GM23248 (cell line): ENCODE results near the gene TMEM191C. TPM values are rescaled to one million over a fixed set of nuclear protein-coding genes. Genes with fewer than 3 reads are reported as not detected.

Experiments
- DNase-seq: peaks from one replicate; pipeline ENCODE4 v3.0.0-alpha.2; 2015
- H2AFZ ChIP-seq: fragments of 200-600 bp; sonication (generic); 2 replicates; pipeline ENCODE4 v1.6.1; 2016; ENCODE audit warnings: antibody characterized with exemption
- H3F3A ChIP-seq: fragments of 200-600 bp; sonication (generic); 2 replicates; pipeline ENCODE4 v1.6.1; 2016; ENCODE audit warnings: mild to moderate bottlenecking, antibody characterized with exemption, mixed run types; ENCODE audit not compliant: insufficient read depth
- H3K27ac ChIP-seq: fragments of 200-600 bp; sonication (generic); 2 replicates; pipeline ENCODE4 v1.5.1; 2016; ENCODE audit warnings: mild to moderate bottlenecking
- H3K27me3 ChIP-seq: fragments of 200-600 bp; sonication (generic); replicated peaks from 2 replicates; pipeline ENCODE4 v1.6.1; 2016; ENCODE audit warnings: mild to moderate bottlenecking; ENCODE audit not compliant: insufficient read depth
- H3K36me3 ChIP-seq: fragments of 200-600 bp; sonication (generic); 2 replicates; pipeline ENCODE4 v1.6.1; 2016; ENCODE audit warnings: low read depth, mild to moderate bottlenecking
- H3K4me1 ChIP-seq: fragments of 200-600 bp; sonication (generic); 2 replicates; pipeline ENCODE4 v1.6.1; 2016; ENCODE audit warnings: mild to moderate bottlenecking; ENCODE audit not compliant: insufficient read depth
- H3K4me2 ChIP-seq: fragments of 200-600 bp; sonication (generic); one replicate; pipeline ENCODE4 v1.6.1; 2016; ENCODE audit warnings: mild to moderate bottlenecking; ENCODE audit not compliant: unreplicated experiment
- H3K4me3 ChIP-seq: fragments of 200-600 bp; sonication (generic); 2 replicates; pipeline ENCODE4 v1.5.1; 2016; ENCODE audit warnings: mild to moderate bottlenecking
- H3K79me2 ChIP-seq: fragments of 200-600 bp; sonication (generic); 2 replicates; pipeline ENCODE4 v1.6.1; 2016; ENCODE audit warnings: mild to moderate bottlenecking; ENCODE audit not compliant: insufficient read depth
- H3K9ac ChIP-seq: fragments of 200-600 bp; sonication (generic); 2 replicates; pipeline ENCODE4 v1.6.1; 2016; ENCODE audit warnings: mild to moderate bottlenecking
- H3K9me2 ChIP-seq: fragments of 200-600 bp; sonication (generic); 2 replicates; pipeline ENCODE4 v1.6.1; 2016; ENCODE audit warnings: mixed run types, mild to moderate bottlenecking, moderate library complexity; ENCODE audit not compliant: insufficient read depth
- H3K9me3 ChIP-seq: fragments of 200-600 bp; sonication (generic); one replicate; pipeline ENCODE4 v1.6.1; 2017; ENCODE audit warnings: low read depth
- H4K20me1 ChIP-seq: fragments of 200-600 bp; sonication (generic); 2 replicates; pipeline ENCODE4 v1.6.0; 2016; ENCODE audit not compliant: insufficient read depth
- EZH2 ChIP-seq: fragments of 200-600 bp; sonication (generic); IDR thresholded peaks from 2 replicates; pipeline ENCODE4 v1.6.1; 2018; ENCODE audit warnings: antibody characterized with exemption, mild to moderate bottlenecking; ENCODE audit not compliant: insufficient read depth, poor library complexity, severe bottlenecking
- EZH2phosphoT487 ChIP-seq: fragments of 200-600 bp; sonication (generic); IDR thresholded peaks from 2 replicates; pipeline ENCODE4 v1.6.1; 2018; ENCODE audit warnings: antibody characterized with exemption, moderate library complexity, mild to moderate bottlenecking, low read depth; ENCODE audit not compliant: insufficient read depth
- WGBS, 2 experiments: methylation state at CpG; one replicate each; pipeline ENCODE4 v1.1.6; 2015 to 2017; ENCODE audit warnings: low lambda C conversion rate in 2 of 2, low coverage in 1 of 2; ENCODE audit errors: missing lambda C conversion rate in 2 of 2; 5-methylcytosine and 5-hydroxymethylcytosine counted together
- in situ Hi-C: fragments of 300-500 bp; cut with MboI; formaldehyde crosslinking; loops from 2 replicates; pipeline ENCODE4 v1.15.0; 2020
- polyA plus RNA-seq: library from polyadenylated mRNA; unstranded; fragments of >200 nt; fragmentation: Nextera tagmentation; extraction: Ambion mirVana; gene quantifications from 2 replicates; pipeline ENCODE4 v1.2.1, GENCODE V29; 2016
- total RNA-seq: library from RNA; depleted of rRNA; stranded (reverse); fragments of >200 nt; shearing (Covaris generic); gene quantifications from 2 replicates; pipeline ENCODE4 v1.2.3, GENCODE V29; 2014

The TMEM191C gene
- total and polyA plus RNA-seq, 2 experiments from 2014 or later, result 0.32 to 0.54 TPM

- Histone ChIP-seq H3K79me2 (no peaks in the 10 kb centered on the region), H4K20me1 (no peaks in the 10 kb centered on the region), H3K4me3 (no peak overlapping the region), H3K27ac (no peak overlapping the region), H3K9ac (no peak overlapping the region), H3K36me3 (no peaks in the 10 kb centered on the region), H3K27me3 (no peaks in the 10 kb centered on the region), H3K9me3 (no peaks in the 10 kb centered on the region), H3K4me1 (no peaks in the 10 kb centered on the region), H3K9me2 (no peaks in the 10 kb centered on the region), H3F3A (no peaks in the 10 kb centered on the region), H2AFZ (no peak overlapping the region), H3K4me2 (no peak overlapping the region)
- no peak for TF ChIP-seq EZH2phosphoT487
- no peak for TF ChIP-seq EZH2
- no peak for DNase-seq
- in situ Hi-C loops, result no loop called here
- 95 to 96% methylated on average over 48 to 49 of the region's 49 CpGs for WGBS, 2 experiments
Measured at GRCh38 chr22:21446128-21446826, 20.9 kb upstream of the TMEM191C start.

GRCh38 chr22:21446827-21447690 lies 20.1 kb upstream of the TMEM191C start:
- H3K9me3 ChIP-seq, result no peaks in the 10 kb centered on the region
- H3K79me2 ChIP-seq, result no peaks in the 10 kb centered on the region
- H2AFZ ChIP-seq, result no peak overlapping the region
- no peaks in the 10 kb centered on the region for H3K9me2 ChIP-seq
- no peak overlapping the region for H3K27ac ChIP-seq
- no peak overlapping the region for H3K4me2 ChIP-seq
- no peaks in the 10 kb centered on the region for H3K36me3 ChIP-seq
- H3K4me3 ChIP-seq, result no peak overlapping the region
- no peak overlapping the region for H3K9ac ChIP-seq
- H3K27me3 ChIP-seq, result no peaks in the 10 kb centered on the region
- WGBS, 2 experiments, result 93 to 96% methylated on average over 24 to 33 of the region's 33 CpGs
- H4K20me1 ChIP-seq, result no peaks in the 10 kb centered on the region
- no peak for DNase-seq
- H3F3A ChIP-seq, result no peaks in the 10 kb centered on the region
- in situ Hi-C loops, result no loop called here
- TF ChIP-seq EZH2phosphoT487 (no peak), EZH2 (no peak)
- H3K4me1 ChIP-seq, result no peaks in the 10 kb centered on the region

- no peaks in the 10 kb centered on the region for H3K79me2 ChIP-seq
- peak; percentile 17 for DNase-seq
- H3K4me2 ChIP-seq, result no peak overlapping the region
- H3K27ac ChIP-seq, result no peak overlapping the region
- H3K9me3 ChIP-seq, result no peaks in the 10 kb centered on the region
- WGBS, 2 experiments, result 87 to 89% methylated on average over 22 of the region's 22 CpGs
- H3K9ac ChIP-seq, result no peak overlapping the region
- no peaks in the 10 kb centered on the region for H4K20me1 ChIP-seq
- H3K9me2 ChIP-seq, result no peaks in the 10 kb centered on the region
- no peak overlapping the region for H2AFZ ChIP-seq
- H3K4me3 ChIP-seq, result no peak overlapping the region
- H3K27me3 ChIP-seq, result no peaks in the 10 kb centered on the region
- TF ChIP-seq EZH2 (no peak), EZH2phosphoT487 (no peak)
- no peaks in the 10 kb centered on the region for H3F3A ChIP-seq
- no peaks in the 10 kb centered on the region for H3K36me3 ChIP-seq
- in situ Hi-C loops, result no loop called here
- no peaks in the 10 kb centered on the region for H3K4me1 ChIP-seq
Measured at GRCh38 chr22:21447694-21448402, 19.3 kb upstream of the TMEM191C start.

GRCh38 chr22:21448627-21449416 lies 18.4 kb upstream of the TMEM191C start:
- Histone ChIP-seq H3K27ac (no peak overlapping the region), H3K4me1 (no peaks in the 10 kb centered on the region), H3K9me2 (no peaks in the 10 kb centered on the region), H3K9ac (no peak overlapping the region), H2AFZ (no peak overlapping the region), H3K4me3 (no peak overlapping the region), H3F3A (no peaks in the 10 kb centered on the region), H3K36me3 (no peaks in the 10 kb centered on the region), H3K79me2 (no peaks in the 10 kb centered on the region), H3K9me3 (no peaks in the 10 kb centered on the region), H3K4me2 (no peak overlapping the region), H4K20me1 (no peaks in the 10 kb centered on the region), H3K27me3 (no peaks in the 10 kb centered on the region)
- TF ChIP-seq EZH2phosphoT487, result no peak
- no peak for TF ChIP-seq EZH2
- in situ Hi-C loops, result no loop called here
- 93 to 94% methylated on average over 23 of the region's 23 CpGs for WGBS, 2 experiments
- no peak for DNase-seq
